Activated T-cell treated with anti-CD3 and anti-CD28 coated beads, Interleukin-2, amount 50 U/mL, for 72 hours (primary cell): ENCODE measurements around the gene OSBPL1A. TPM values are rescaled to one million over a fixed set of nuclear protein-coding genes. Genes with fewer than 3 reads are reported as not detected.

Experiments
- ATAC-seq, 2 donors: fragments of 150-1000 bp; cut with Tn5 transposase; replicated peaks in 1 of 2; 2 replicates each; pipeline ENCODE4 v1.10.0; 2021; ENCODE audit warnings: moderate library complexity in 2 of 2, mild to moderate bottlenecking in 1 of 2
- DNase-seq, 2 donors: peaks; one replicate each; pipeline ENCODE4 v3.0.0; 2021 to 2022; ENCODE audit warnings: mixed read lengths in 1 of 2
- H3K27ac Mint-ChIP-seq: one replicate; pipeline ENCODE4 v1.8.0; 2022; ENCODE audit warnings: mild to moderate bottlenecking, moderate library complexity, mixed read lengths
- H3K27me3 Mint-ChIP-seq: one replicate; pipeline ENCODE4 v1.8.0; 2022; ENCODE audit warnings: low read depth, mixed read lengths
- H3K36me3 Mint-ChIP-seq, 2 donors: one replicate each; pipeline ENCODE4 v1.8.0; 2022; ENCODE audit warnings: mixed read lengths in 2 of 2, mild to moderate bottlenecking in 1 of 2; ENCODE audit not compliant: insufficient read depth in 2 of 2
- H3K4me1 Mint-ChIP-seq: one replicate; pipeline ENCODE4 v1.8.0; 2022; ENCODE audit warnings: low read depth, mixed read lengths
- H3K4me3 Mint-ChIP-seq, 2 donors: one replicate each; pipeline ENCODE4 v1.8.0; 2022; ENCODE audit warnings: mild to moderate bottlenecking in 2 of 2, mixed read lengths in 2 of 2, moderate library complexity in 2 of 2
- H3K9me3 Mint-ChIP-seq, 2 donors: one replicate each; pipeline ENCODE4 v1.8.0; 2022; ENCODE audit warnings: mixed read lengths in 2 of 2
- total RNA-seq, 2 donors: library from RNA; stranded (reverse); gene quantifications; one replicate each; pipeline ENCODE4 v1.2.3, GENCODE V29; 2022

Gene OSBPL1A
- total RNA-seq, 2 donors from 2014 or later: 1.5 to 2.4 TPM

- Mint-ChIP-seq H3K36me3 (no peaks in the 10 kb centered on the region), H3K4me3 (no peak overlapping the region)
Measured at GRCh38 chr18:24300703-24301102, 96.9 kb downstream of the OSBPL1A start.

GRCh38 chr18:24296276-24296675 is 101.3 kb downstream of the OSBPL1A start:
- ATAC-seq: no peak
- Mint-ChIP-seq H3K4me1 (no peaks in the 10 kb centered on the region), H3K36me3 (no peaks in the 10 kb centered on the region), H3K27ac (no peak overlapping the region), H3K9me3 (no peaks in the 10 kb centered on the region), H3K27me3 (no peaks in the 10 kb centered on the region), H3K4me3 (no peak overlapping the region)
- DNase-seq: no peak

More at GRCh38 chr18:24300703-24301102, 96.9 kb downstream of the OSBPL1A start:
- Mint-ChIP-seq H3K9me3 (no peaks in the 10 kb centered on the region), H3K27me3 (no peaks in the 10 kb centered on the region), H3K27ac (no peak overlapping the region), H3K4me1 (no peaks in the 10 kb centered on the region)
- ATAC-seq (no peak), DNase-seq (no peak)

- Mint-ChIP-seq H3K27me3 (no peaks in the 10 kb centered on the region), H3K27ac (no peak overlapping the region), H3K36me3 (no peaks in the 10 kb centered on the region), H3K9me3 (no peaks in the 10 kb centered on the region), H3K4me3 (no peak overlapping the region), H3K4me1 (no peaks in the 10 kb centered on the region)
- DNase-seq: no peak
- no peak for ATAC-seq
Measured at GRCh38 chr18:24293254-24293653, 104.4 kb downstream of the OSBPL1A start.

GRCh38 chr18:24278591-24278990 is 119.0 kb downstream of the OSBPL1A start:
- no peak for DNase-seq
- Mint-ChIP-seq H3K36me3 (no peaks in the 10 kb centered on the region), H3K4me3 (no peak overlapping the region), H3K27me3 (peaks cover 4% of the 10 kb centered on the region), H3K27ac (no peak overlapping the region), H3K9me3 (no peaks in the 10 kb centered on the region), H3K4me1 (no peaks in the 10 kb centered on the region)
- ATAC-seq: no peak

GRCh38 chr18:24277516-24278195 is 120.0 kb downstream of the OSBPL1A start:
- no peaks in the 10 kb centered on the region for H3K4me1 Mint-ChIP-seq

GRCh38 chr18:24276994-24277393 is 120.6 kb downstream of the OSBPL1A start:
- ATAC-seq (no peak), DNase-seq (no peak)
- Mint-ChIP-seq H3K36me3 (no peaks in the 10 kb centered on the region), H3K27ac (no peak overlapping the region), H3K27me3 (peaks cover 16% of the 10 kb centered on the region), H3K4me3 (no peak overlapping the region), H3K4me1 (peaks cover 4% of the 10 kb centered on the region), H3K9me3 (no peaks in the 10 kb centered on the region)

More at GRCh38 chr18:24277516-24278195, 120.0 kb downstream of the OSBPL1A start:
- H3K9me3 Mint-ChIP-seq: no peaks in the 10 kb centered on the region
- H3K4me3 Mint-ChIP-seq: no peak overlapping the region
- ATAC-seq: no peak
- H3K27ac Mint-ChIP-seq: no peak overlapping the region
- peaks cover 11% of the 10 kb centered on the region for H3K27me3 Mint-ChIP-seq
- no peak for DNase-seq
- no peaks in the 10 kb centered on the region for H3K36me3 Mint-ChIP-seq

- Mint-ChIP-seq H3K4me1 (peaks cover 5% of the 10 kb centered on the region), H3K27me3 (peaks cover 31% of the 10 kb centered on the region), H3K4me3 (no peak overlapping the region), H3K36me3 (no peaks in the 10 kb centered on the region), H3K27ac (peak overlapping the region; percentile 25), H3K9me3 (no peaks in the 10 kb centered on the region)
- ATAC-seq (no peak), DNase-seq (no peak)
Measured at GRCh38 chr18:24274837-24275236, 122.8 kb downstream of the OSBPL1A start.

- no peak for DNase-seq
- Mint-ChIP-seq H3K4me1 (peaks cover 5% of the 10 kb centered on the region), H3K36me3 (no peaks in the 10 kb centered on the region), H3K9me3 (peaks cover 0 to under 1% of the 10 kb centered on the region in 2 donors), H3K27ac (no peak overlapping the region), H3K4me3 (no peak overlapping the region), H3K27me3 (peaks cover 39% of the 10 kb centered on the region)
- ATAC-seq: no peak
Measured at GRCh38 chr18:24273596-24273995, 124.0 kb downstream of the OSBPL1A start.

- Mint-ChIP-seq H3K9me3 (peaks cover 0 to 2% of the 10 kb centered on the region in 2 donors), H3K4me1 (peaks cover 5% of the 10 kb centered on the region), H3K36me3 (peaks cover 0 to 1% of the 10 kb centered on the region in 2 donors), H3K27me3 (peaks cover 42% of the 10 kb centered on the region), H3K4me3 (peak overlapping the region; percentile 82 to 92), H3K27ac (no peak overlapping the region)
- ATAC-seq: no peak
- no peak for DNase-seq
Measured at GRCh38 chr18:24272229-24272525, 125.4 kb downstream of the OSBPL1A start.

- Mint-ChIP-seq H3K36me3 (peaks cover 0 to 1% of the 10 kb centered on the region in 2 donors), H3K4me3 (peak overlapping the region; percentile 82 to 92), H3K9me3 (peaks cover 0 to 2% of the 10 kb centered on the region in 2 donors), H3K27ac (no peak overlapping the region), H3K4me1 (peaks cover 5% of the 10 kb centered on the region), H3K27me3 (peaks cover 42% of the 10 kb centered on the region)
- ATAC-seq: peak; percentile 80 to 85
- DNase-seq: peak; percentile 33 to 37
Measured at GRCh38 chr18:24271381-24272228, 126.0 kb downstream of the OSBPL1A start.

- ATAC-seq (no peak), DNase-seq (no peak)
- Mint-ChIP-seq H3K36me3 (peaks cover 0 to 1% of the 10 kb centered on the region in 2 donors), H3K9me3 (peaks cover 0 to 2% of the 10 kb centered on the region in 2 donors), H3K27ac (no peak overlapping the region), H3K27me3 (peaks cover 42% of the 10 kb centered on the region), H3K4me1 (peaks cover 5% of the 10 kb centered on the region), H3K4me3 (peak overlapping the region; percentile 42 to 66)
Measured at GRCh38 chr18:24270937-24271380, 126.7 kb downstream of the OSBPL1A start.

GRCh38 chr18:24270358-24270936 is 127.2 kb downstream of the OSBPL1A start:
- no peak for ATAC-seq
- Mint-ChIP-seq H3K36me3 (peaks cover 0 to 1% of the 10 kb centered on the region in 2 donors), H3K27me3 (peaks cover 42% of the 10 kb centered on the region), H3K27ac (no peak overlapping the region), H3K4me1 (peaks cover 5% of the 10 kb centered on the region), H3K4me3 (no peak overlapping the region), H3K9me3 (peaks cover 0 to 2% of the 10 kb centered on the region in 2 donors)
- DNase-seq: no peak
